ENCODE measurements around the gene MAPKAP1.
"Not testable (repeated sequence)": the region's sequence is repeated elsewhere in the genome, so short reads cannot be mapped to it uniquely, and the experiment has no call there.

- TF ChIP-seq EZH2phosphoT487 (IDR thresholded peaks at IDR 0.05; ENCODE audit: insufficient read depth, low read depth); EZH2 (IDR thresholded peaks at IDR 0.05; ENCODE audit: insufficient read depth, poor library complexity, severe bottlenecking): not testable (repeated sequence)
Observed at GRCh38 chr9:125571824-125572223, 135.2 kb downstream of the MAPKAP1 start.

Data from GM23248 (cell line).